UCSD-AML1 (cell line): ENCODE results near the gene LNX2.

Experiments used
- DNase-seq: peaks from one replicate; lab custom pipeline; 2025; ENCODE audit not compliant: unreplicated experiment; lab: John Stamatoyannopoulos, UW

LNX2 gene

DNA sequence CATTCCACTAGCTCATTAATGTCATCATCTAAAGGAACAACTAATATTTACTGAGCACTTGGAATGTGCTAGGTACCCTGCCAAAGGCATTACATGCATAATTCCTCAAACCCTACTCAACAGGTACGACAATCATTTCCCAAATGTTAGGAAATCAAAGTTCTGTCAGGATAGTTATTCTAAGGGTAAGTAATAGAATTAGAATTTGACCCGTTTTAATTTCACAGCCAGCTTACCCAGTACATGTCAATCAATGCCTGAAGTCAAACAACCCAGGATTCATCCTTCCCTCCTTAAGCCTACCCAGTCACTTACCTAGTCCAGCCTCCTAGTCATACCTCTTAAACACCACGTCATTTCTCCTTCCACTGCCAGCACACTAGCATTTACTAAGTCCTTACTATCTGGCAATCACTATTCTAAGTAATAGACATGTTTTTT is 2.4 kb downstream of the LNX2 start:
- DNase-seq = no peak

- no peak for DNase-seq
These were observed 6.7 kb downstream of the LNX2 start for GRCh38 chr13:27613628-27614027.

DNA sequence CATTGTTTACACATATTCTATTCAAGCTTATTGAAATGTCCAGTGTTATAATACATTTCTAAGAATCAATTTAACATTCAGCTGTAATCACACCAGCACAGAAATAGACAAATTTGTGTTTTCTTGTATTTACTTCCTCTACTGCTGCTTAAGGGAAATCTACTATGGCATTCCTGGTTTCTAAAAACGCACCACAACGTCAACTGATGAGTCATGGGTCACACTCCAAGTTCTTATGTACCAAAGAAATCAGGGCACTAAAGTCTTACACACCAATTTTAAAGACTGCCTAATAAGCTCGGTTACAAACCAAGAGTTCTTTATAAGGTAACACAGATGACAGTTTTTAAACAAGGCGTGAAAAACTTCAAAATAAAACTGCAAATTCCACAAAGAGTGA is 13.2 kb downstream of the LNX2 start:
- DNase-seq = no peak

GRCh38 chr13:27605610-27606200 is 14.6 kb downstream of the LNX2 start:
- no peak for DNase-seq

- DNase-seq = no peak
These were observed 15.2 kb downstream of the LNX2 start for GRCh38 chr13:27605099-27605498.

GRCh38 chr13:27601803-27602202 is 18.5 kb downstream of the LNX2 start:
- no peak for DNase-seq

GRCh38 chr13:27601208-27601607 is 19.1 kb downstream of the LNX2 start:
- DNase-seq = no peak

- DNase-seq = no peak
These were observed 19.6 kb downstream of the LNX2 start for GRCh38 chr13:27600711-27601110.

DNA sequence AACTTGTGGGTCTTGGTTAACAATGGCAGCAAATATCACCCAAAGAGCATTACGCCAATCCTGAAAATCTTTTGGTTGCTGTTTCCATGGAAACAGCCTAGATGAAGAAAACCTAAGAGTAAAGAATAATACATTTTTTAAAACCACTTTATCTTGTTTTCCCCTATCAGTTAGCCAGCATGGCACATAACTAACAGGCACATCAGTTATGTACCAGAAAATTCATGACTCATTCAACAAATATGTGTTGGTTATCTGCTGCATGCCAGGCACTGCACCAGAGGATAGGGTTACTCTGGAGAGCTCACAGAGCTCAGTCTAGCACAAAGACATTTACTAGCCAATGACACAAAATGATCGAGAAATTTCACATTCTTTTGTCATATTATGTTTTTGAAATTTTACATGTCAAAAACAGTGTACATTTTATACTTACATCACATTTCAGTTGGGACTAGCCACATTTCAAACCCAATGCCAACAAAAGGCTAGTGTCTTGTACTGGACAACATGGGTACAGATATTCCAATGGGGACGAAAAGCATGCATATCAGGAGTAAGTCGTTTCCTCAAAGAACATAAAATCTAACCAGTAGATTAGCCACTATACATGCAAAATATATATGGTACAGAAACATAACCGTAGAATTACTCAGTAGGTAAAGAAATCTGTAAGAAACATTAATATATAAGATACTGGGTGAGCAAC is 20.3 kb downstream of the LNX2 start:
- no peak for DNase-seq

DNA sequence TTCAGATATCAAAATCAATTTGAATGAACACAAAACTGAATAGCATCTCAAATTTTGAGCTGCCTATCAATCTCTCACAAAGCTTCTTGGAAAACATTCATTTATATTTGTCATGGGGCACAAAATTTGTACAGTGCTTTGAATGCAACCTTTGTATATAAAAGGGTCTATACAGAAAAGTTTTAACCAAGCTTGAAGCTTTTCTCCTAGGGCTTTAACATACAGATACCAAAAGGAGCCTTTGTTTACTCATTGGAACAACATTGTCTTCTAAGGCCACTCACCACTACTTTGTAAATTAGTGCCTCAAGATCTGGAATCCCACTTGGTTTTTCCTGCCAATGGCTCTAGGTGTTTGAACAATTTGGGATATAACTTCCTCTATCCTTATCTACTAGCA is 21.2 kb downstream of the LNX2 start:
- no peak for DNase-seq

- DNase-seq = no peak
These were observed 25.1 kb downstream of the LNX2 start for GRCh38 chr13:27595055-27595811.

DNA sequence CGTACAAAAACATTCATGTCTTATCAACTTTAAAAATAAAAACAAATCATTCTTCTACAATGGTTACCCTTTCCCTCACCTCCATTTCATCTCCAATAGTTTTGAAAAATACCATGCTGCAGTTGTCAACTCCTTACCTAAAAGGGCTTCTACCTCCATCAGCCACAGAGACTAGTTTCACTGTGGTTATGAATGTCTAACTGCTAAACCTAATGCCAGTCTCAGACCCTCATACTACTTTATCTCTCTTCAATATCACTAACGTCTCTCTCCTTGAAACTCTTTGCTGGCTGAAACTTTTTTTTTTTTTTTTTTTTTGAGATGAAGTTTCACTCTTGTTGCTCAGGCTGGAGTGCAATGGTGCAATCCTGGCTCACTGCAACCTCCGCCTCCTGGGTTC is 27.1 kb downstream of the LNX2 start:
- DNase-seq = no peak

DNA sequence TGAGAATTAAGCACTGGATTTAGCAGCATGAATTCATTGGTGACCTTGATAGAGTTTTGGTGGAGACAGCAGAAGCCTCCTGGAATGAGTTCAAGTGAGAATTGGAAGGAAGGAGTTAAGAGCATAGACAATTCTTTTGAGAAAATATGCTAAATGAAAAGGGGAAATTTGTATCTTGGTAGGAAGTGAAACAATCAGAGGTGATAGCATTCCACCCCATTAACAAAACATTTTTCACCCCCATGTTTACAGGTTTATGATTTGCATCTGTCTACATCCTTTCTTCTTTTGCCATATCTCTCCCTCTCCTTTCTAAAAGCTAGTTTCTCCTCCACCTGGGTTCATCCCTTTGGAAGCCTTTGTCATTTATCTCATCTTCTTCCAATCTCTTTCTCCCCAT is 27.5 kb downstream of the LNX2 start:
- DNase-seq = no peak

- DNase-seq = no peak
These were observed 31.9 kb downstream of the LNX2 start for GRCh38 chr13:27588405-27588804.

DNA sequence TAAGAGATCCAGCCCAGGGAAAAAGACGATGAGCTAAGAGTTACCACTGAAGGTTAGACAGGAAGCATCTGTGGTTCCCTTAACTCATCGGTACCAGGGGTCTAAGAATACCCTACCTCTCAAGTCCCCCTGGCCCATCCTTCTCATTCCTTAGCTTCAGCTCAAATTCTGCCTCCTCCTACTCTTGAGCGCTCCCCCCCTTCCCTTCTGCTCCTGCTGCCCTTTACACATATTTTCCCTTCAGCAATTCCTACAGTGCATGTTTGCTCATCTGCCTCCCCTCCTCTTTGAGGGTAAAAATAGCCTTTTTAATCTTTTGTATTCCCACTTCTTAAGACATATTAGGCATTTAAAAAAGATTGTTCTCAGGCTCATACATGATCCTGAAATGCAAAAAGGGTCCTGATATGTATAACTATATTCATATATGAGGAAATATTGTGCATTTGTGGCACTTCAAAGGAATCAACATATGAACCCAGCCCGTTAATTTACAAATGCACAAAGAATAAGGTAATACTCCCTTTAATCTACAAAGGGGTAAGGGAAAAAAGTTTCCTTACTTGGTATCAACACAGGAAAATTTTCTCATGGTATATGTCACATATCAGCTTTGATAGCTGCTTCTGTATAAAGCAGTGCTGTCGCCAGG is 33.1 kb downstream of the LNX2 start:
- DNase-seq = no peak

DNA sequence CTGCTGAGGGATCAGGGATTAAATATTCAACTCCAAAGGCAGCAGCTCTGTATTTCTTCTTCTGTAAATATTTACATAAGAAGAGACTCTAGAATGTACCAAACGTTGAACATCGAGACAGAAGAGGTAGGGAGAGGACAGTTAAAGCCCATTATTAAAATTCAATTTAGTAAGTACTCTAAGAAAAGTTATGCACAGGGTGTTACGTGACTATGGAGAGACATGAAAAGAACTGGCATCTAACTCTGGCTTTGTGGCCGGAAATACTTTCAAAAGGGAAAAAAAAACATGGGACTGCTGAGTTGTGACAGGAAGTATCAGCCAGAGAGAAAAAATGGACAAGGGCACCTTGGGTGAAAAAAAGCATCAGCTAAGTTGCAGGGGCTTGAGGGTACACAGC is 36.7 kb downstream of the LNX2 start:
- no peak for DNase-seq

GRCh38 chr13:27578121-27579030 is 42.0 kb downstream of the LNX2 start:
- no peak for DNase-seq

DNA sequence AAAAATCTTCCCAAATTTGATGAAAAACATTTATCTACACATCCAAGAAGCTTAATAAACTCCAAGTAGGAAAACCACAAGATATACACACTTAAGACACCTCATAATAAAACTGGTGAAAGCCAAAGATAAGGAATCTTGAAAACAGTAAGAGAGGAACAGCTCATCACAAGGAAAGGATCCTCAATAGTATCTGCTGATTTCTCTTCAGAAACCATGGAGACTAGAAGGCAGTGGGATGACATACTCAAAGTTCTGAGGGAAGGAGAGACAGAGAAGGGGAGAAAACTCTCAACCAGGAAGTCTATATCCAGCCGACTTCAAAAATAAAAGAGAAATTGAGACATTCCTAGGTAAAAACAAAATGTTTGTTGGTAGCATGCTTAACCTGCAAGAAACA is 45.7 kb downstream of the LNX2 start:
- DNase-seq = no peak

DNA sequence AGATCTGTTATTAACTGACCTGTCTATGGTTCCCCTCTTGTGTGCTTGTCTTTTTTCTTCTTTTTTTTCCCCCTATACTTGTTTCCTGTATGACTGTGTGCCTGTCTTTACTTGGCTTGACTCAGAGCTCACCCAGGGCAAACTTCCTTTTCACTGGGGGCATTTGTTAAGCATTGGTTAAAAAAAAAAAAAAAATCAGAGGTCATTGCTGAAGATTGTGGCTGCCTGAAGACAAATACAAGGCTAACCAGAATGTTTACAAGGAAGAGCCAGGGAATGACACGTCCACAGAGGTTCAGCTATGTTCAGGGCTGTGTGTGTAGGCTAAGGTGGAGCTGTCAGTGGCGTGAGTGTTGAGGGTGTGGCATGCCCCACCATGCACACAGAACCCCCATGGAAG is 47.1 kb downstream of the LNX2 start:
- DNase-seq = no peak

- DNase-seq = no peak
These were observed 48.0 kb downstream of the LNX2 start for GRCh38 chr13:27572234-27572901.
